Measurements from ENCODE around the gene NECTIN2.

GRCh38 chr19:44908074-44908835, 62.2 kb downstream of the NECTIN2 start:
- TF ChIP-seq CTCF (IDR thresholded peaks at IDR 0.05; ENCODE audit: insufficient read depth, low read length, poor library complexity, severe bottlenecking) (no peak), EZH2phosphoT487 (conservative IDR thresholded peaks at IDR 0.05; ENCODE audit: low read length) (no peak)

All from SU-DHL-6 (cell line).